Left colon (tissue), 2 donors: ENCODE data around the gene TNFAIP3. TPM values are rescaled to one million over a fixed set of nuclear protein-coding genes. Genes with fewer than 3 reads are reported as not detected.
"Not testable (repeated sequence)": the region's sequence is repeated elsewhere in the genome, so short reads cannot be mapped to it uniquely, and the experiment has no call there.

Source experiments
- ATAC-seq: fragments of 200-7000 bp; cut with Tn5 transposase; one replicate; pipeline ENCODE4 v1.9.1; 2020; ENCODE audit warnings: mild to moderate bottlenecking, moderate library complexity
- DNase-seq, 2 donors: peaks; one replicate each; pipeline ENCODE4 v3.0.0-alpha.2; 2020
- intact Hi-C, 2 donors: fragments of 100-400 bp; cut with DNase I in 1 of 2; cut with micrococcal nuclease in 1 of 2; formaldehyde crosslinking; loops; one replicate each; pipeline versions ENCODE4 v1.11.2 to v1.14.0; 2022; cut with DNase I, micrococcal nuclease
- total RNA-seq, 2 donors: library from RNA; stranded (reverse); fragmentation: NEBNext Ultra II Directional; extraction: Animal tissue kit (Norgen Biotek cat#: 25700); gene quantifications; one replicate each; pipeline ENCODE4 v1.2.1, GENCODE V29; 2021
- donor health status: DM: no; HTN: no; CAD: no.
- donor health status: DM: yes; HTN: yes; CAD: no.

The TNFAIP3 gene
- total RNA-seq, 2 donors from 2014 or later = 36.1 to 45.7 TPM

DNA sequence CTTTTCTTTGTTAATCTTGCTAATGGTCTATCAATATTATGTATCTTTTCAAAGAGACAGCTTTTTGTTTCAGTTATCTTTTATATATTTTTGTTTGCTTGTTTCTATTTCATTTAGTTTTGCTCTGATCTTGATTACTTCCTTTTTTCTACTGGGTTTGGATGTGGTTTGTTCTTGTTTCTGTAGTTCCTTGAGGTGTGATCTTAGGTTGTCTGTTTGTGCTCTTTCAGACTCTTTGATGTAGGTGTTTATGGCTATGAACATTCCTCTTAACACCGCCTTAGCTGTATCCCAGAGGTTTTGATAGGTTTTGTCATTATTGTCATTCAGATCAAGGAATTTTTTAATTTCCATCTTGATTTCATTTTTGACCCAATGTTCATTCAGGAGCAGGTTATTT is 26.8 kb upstream of the TNFAIP3 start:
- DNase-seq (no peak), ATAC-seq (no peak)
- intact Hi-C loops = no loop called here

DNA sequence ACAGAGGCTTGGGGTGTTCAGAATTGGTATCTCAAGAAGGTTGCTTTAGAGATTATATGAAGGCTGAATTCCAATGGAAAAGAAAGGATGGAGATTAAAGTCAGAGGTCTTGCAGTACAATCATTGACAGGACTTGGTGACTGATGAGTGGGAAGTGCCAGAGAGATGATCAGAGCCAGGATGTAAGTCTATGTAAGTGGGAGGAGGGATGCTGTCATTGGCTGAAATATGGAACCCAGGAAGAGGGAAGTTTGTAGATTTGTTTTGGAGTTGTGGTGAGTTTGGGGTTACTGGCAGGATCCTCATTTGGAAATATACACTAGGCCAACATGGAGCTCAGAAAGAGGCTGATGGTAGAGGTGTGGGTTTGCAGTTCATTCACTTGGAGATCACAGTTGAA is 23.8 kb upstream of the TNFAIP3 start:
- intact Hi-C loops = no loop called here
- no peak for ATAC-seq
- no peak for DNase-seq

DNA sequence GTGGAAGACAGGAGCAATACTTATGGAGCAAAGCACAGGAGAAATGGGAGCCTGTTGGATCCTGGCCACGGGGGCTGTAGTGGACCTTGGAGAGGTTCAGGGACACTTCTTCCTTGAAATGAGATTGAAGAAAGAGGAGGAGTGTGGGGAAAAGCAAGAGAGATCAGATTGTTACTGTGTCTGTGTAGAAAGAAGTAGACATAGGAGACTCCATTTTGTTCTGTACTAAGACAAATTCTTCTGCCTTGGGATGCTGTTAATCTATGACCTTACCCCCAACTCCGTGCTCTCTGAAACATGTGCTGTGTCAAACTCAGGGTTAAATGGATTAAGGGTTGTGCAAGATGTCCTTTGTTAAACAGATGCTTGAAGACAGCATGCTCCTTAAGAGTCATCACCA is 22.7 kb upstream of the TNFAIP3 start:
- ATAC-seq, intact Hi-C loops, DNase-seq: not testable (repeated sequence)

DNA sequence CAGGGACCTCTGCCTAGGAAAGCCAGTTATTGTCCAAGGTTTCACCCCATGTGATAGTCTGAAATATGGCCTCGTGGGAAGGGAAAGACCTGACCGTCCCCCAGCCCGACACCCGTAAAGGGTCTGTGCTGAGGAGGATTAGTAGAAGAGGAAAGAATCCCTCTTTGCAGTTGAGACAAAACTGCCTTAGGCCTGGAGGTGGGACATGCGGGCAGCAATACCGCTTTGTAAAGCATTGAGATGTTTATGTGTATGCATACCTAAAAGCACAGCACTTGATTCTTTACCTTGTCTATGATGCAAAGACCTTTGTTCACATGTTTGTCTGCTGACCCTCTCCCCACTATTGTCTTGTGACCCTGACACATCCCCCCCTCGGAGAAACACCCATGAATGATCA is 22.3 kb upstream of the TNFAIP3 start:
- DNase-seq, ATAC-seq, intact Hi-C loops: not testable (repeated sequence)

DNA sequence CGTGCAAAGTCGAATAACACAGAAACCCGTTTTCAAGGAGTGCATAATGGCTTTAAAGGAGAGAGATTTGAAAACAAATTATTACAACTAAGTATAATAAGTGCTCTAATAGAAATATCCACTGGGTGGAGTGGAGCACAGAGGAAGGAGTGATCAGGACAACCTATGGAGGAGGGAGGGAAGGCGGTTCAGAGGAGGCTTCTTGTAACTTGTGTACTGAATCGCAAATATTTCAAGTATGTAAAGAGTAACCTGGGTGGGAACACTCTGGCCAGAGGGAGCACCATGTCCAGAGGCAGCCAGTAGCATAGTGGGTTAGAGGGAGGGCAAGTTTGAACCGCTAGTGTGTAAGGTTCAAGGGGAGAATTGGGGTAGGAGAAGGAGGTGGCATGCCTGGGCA is 21.6 kb upstream of the TNFAIP3 start:
- DNase-seq (no peak), ATAC-seq (no peak)
- intact Hi-C loops = no loop called here

DNA sequence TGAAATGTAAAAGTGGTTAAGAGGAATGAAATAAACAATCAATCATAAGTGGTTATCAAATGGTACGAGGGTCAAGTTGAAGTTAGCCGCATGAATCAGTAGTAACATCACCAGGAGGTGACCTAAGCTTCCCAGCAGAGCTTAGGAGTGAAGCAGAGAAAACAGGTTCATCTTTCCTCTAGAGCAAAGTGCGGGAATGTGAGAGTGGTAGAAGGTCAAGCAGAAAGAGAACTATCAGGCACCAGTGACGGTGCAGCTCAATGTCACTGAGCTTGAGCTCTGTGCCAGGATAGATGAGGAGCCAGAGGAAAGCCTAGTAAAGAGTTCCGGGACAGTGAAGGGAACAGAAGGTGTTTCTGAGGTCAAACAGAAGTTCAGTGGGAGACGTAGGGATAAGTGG is 20.8 kb upstream of the TNFAIP3 start:
- no peak for DNase-seq
- no peak for ATAC-seq
- intact Hi-C loops = no loop called here

DNA sequence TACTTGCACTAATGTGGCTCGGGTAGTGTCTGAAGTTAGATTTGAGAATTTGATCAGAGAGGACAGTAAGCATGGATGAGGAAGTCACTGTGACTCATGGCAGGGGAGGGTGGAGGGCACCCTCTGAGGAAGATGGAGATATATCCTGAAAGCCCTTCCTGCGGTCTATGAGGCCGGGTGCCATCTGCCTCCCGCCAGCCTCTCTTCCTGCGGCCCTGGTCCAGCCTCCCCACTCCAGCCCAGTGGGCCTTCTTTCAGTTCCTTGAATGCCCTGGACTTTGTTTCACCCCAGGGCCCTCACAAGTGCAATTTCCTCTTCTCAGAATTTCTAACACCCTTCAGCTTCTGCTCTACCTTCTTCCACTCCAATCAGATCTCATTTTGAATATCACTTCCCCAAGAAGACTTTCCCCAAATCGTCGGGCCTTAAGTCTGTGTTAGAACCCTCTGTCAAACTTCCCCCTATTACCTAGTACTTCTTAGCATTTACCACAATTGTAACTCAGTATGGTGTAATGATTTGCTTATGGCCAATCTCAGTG is 20.2 kb upstream of the TNFAIP3 start:
- DNase-seq (no peak), ATAC-seq (peak; percentile 20)
- intact Hi-C loops = no loop called here

DNA sequence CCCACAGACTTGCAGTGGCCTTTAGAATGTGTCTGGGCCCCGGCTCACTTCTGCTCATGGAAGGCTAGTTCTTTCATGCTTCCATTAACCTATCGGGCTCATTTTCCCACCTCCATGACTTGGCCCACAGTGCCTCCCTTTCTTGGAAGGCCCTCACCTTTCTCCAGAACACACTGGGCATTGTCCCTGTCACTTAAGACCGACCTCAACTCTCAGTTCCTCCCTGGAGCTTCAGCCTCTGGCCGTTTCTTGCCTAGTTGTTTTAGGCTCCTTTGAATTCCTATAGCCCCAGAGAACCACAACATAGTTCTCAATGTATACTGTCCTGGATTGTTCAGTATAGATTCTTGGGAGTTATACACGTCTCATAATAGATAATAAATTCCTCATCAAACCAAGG is 19.3 kb upstream of the TNFAIP3 start:
- DNase-seq = no peak
- intact Hi-C loops = no loop called here
- no peak for ATAC-seq

DNA sequence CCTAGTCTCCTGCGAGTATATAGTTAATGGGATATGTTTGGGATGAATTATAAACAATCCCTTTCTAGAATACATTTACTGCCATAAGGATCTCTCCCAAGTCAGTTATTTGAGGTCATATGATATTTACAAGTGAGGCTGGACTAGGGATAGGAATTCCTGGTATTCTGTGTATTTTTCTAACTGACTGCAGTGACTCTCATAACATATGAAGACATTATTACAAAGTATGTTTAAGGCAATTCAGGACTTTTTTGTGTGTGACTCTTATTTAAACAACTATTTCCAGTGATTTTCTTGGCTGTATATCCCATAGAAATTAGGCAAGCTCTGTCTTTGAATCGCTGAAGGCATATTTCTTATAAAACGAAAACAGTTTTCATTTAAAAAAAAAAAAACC is 18.4 kb upstream of the TNFAIP3 start:
- intact Hi-C loops = no loop called here
- no peak for DNase-seq
- no peak for ATAC-seq

DNA sequence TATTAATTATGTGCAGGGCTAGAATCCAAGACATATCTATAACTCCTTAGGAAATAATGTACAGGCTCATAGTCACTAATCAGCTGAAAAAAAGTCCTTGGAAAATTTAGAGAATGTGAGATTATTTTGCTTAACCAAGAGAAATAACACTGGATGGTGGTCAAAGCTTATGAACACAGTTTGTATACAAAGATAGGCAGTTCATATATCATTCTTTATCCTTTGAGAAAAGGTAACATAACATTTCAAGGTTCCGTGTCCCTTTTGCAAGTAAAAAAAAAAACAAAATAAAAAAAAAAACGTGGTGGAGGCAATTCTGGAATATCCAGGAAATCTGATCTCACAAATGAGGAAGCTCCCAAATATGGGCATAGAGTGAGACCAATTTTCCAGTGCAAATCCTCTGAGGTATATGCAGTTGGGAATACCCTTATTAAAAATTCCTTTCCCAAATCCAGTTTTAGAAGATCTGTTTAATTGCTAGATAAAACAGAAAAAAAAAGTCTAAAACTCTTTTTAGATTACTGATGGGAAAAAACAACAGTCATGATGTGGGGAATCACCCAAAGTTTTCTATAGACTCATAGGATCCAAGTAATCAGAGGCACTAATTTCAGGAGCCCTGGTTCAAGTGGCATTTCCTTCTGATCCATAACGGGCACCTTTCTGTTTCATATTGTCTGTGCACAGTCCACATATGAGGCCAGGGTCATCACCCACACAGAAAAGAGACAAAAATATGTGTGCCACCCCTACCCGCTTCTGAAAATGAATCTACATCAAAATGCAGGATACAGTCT is 17.7 kb upstream of the TNFAIP3 start:
- intact Hi-C loops = no loop called here
- DNase-seq (no peak), ATAC-seq (no peak)

DNA sequence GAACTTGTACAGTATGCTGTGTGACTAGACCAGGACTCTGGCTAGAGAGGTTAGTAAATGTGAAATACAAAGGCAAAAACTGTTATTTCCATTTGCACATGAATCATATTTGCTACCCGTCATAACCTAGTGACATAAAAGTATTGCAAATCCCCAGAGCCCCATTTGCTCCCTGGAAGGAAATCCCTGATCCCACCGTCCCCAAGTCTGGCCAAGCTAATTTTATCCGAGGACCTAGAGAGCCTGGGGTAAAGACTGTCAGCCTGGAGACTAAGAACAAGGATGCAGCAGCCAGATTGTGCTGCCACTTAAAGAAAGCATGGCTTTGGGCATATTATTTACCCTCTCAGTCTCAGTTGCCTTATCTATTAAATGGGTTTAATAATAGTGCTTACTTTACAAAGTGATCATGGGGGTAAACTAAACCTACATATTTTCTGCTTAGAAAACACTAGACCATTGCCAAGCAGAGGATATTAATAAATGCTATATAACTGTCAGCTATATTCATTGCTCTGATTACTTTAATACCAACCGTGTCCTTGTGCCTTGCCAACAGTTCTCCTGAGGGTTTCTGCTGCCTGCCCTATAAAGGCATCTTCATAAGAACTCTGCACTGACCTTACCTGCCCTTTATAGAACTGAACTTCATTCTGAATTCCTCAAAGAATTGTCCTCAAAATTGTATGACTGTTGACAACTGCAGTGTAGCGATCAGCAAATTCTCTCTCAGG is 16.9 kb upstream of the TNFAIP3 start:
- intact Hi-C loops = no loop called here

DNA sequence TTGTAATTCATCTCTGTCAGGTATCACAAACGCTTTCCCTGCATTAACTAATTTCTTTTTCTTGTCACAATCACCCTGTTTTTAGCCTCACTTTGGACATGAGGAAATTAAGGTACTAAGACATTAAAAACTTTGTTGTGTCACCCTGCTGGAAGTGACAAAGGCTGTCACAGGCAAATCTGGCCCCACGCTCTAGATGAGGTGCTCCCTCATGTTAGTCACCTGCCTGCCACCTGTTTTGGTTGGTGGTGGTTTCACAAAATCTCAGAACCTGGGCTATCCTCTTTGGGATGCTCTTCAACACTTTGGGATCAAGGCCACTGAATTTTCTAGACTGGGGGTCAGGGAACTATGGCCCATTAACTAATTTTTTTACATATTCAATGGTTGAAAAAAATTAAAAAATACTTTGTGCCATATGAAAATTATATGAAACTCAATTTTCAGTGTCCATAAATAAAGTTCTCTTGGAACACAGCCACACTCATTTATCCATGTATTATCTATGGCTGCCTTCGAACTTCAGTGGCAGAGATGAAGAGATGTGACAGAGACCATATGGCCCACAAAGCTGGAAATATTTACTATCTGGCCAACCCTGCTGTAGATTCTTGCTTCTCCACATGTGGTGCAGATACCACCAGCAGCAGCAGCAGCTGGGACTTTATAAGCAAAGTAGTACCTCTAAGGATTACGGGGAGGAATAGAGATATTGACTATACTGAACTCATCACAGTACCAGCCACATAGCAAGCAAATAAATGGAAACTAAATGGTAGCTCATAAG is 16.1 kb upstream of the TNFAIP3 start:
- intact Hi-C loops = no loop called here
- ATAC-seq (no peak), DNase-seq (no peak)

More for the DNA sequence above, 16.9 kb upstream of the TNFAIP3 start:
- DNase-seq (no peak), ATAC-seq (no peak)

DNA sequence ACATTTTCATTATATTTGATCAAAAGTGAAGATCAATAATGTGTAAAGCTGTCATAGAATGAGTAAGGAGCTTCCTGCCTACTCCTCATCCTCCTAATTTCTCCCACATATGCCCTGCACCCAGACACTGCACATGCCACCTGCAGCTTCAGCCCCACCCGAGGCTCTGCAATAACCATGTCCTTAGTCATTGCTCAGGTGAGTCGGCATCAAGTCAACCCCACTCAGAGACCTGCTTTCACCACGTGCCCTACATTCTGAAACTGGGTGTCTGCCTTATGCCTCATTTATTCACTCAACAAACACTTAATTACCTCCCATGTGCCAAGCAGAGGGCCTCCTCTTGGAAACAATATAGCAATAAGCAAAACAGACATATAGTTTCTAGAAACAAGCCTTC is 15.4 kb upstream of the TNFAIP3 start:
- DNase-seq (no peak), ATAC-seq (no peak)
- intact Hi-C loops = no loop called here

DNA sequence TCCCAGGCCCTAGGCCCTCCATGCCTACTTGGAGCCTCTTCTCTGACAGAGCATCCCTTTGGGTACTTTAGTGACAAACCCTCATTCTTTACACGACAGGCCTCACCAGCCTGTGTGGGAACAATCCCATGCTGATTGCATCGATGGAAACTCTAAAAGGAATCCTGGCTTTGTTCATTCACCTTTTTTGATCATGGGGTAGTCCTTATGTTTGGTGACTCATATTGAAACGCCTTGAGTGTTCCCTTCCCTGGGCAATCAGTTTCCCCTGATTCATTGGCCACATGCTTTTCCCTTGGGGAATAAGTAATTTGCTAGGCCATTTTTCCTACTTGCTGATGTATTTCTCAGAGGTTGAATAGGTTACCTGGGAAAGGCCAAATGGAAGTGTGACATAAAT is 14.7 kb upstream of the TNFAIP3 start:
- ATAC-seq = no peak
- intact Hi-C loops = no loop called here
- DNase-seq = no peak

DNA sequence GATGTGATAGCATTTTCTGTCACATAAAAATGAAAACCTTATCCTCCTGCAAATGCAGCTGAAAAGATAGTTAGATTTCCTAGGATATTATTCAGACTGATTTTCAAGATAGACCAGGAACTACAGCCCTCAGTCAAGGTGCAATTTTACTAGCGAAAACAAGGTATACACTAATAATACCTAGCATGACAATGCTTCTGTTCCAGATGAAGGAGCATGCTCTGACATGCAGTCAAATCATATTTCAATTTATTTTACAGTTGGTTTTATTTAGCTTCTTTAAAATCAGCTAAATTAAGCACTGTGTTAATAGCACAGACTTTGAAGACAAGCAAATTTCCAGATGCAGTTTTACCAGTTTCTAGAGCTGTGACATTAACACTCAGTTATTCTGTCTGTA is 14.2 kb upstream of the TNFAIP3 start:
- ATAC-seq (no peak), DNase-seq (no peak)

DNA sequence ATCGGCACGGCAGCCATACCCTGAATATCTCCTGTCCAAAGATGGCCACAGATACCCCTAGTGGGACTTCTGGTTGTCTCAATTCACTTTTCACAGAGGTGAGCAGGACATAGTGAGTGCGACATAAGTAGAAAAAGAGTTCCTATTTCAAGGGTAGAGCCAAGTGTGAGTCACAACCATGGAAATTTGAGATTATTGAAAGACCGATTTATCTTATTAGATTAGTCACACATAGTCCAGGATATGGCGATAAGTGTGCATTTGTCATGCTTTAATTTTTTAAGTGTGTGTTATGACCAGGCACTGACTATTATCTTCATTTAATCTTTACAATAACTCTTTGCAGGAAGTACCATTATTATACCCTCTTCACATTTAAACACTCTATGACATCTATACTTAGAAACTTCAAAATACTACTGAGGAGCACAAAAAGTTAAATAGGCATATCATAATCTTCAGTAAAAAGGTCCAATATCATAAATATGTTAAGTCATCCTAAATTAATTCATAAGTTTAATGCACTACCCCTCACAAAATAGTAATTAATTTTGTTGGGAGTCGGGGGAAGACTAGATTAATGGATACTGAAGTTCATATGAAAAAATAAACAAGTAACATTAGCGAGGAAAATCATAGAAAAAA is 13.4 kb upstream of the TNFAIP3 start:
- DNase-seq (no peak), ATAC-seq (no peak)
- intact Hi-C loops = no loop called here

More for the DNA sequence above, 14.2 kb upstream of the TNFAIP3 start:
- intact Hi-C loops = no loop called here

DNA sequence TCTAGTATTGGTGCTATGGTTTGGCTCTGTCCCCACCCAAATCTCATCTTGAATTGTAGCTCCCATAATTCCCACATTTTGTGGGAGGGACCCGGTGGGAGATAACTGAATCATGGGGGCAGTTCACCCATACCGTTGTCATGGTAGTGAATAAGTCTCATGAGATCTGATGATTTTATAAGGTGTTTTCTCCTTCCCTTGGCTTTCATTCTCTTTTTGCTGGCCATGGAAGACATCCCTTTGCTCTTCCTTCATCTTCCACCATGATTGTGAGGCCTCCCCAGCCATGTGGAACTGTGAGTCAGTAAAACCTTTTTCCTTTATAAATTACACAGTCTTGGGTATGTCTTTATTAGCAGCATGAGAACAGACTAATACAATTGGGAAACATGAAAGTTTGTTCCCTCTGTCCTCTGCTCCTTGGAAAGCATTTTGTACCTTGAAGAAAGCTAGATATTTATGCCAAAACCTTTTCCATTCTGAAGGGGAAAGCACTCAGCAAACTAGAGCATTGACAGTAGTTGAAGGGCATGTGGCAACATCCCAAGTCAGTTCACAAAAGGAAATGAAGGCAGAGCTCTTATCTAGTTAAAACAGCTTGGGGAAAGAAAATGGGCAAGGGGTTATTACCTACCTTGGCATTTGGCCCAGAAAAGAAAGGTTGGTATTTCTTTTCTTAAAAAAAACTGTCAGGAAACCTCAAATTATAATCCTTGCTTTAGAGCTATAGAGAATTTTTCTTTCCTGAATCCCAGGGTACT is 10.7 kb upstream of the TNFAIP3 start:
- intact Hi-C loops = no loop called here
- ATAC-seq (no peak), DNase-seq (no peak)

DNA sequence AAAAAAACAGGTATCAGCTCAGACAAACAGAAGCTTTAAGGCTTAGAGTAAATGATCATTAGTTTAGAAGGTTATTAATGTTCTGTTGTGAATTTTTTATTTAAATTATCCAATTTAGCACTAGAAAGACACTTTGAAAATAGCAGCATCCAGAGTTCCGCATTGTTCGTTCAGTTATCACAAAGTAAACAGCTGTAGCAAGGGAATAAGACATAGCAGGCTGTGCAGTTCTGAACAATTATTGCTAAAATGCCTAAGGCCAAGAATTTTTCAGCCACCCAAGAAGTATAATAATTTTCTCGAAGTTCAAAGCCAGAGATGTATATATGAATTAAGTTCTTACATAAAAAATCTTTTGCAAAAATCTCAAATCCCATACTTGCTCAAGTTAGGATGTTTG is 8.0 kb upstream of the TNFAIP3 start:
- ATAC-seq = no peak
- DNase-seq = no peak
- intact Hi-C loops = no loop called here
